Activated CD4-positive, CD25-positive, alpha-beta regulatory T cell (primary cell): ENCODE results near the gene GCAT.

Experiments used
- DNase-seq, 4 experiments: peaks; one replicate each; lab custom pipeline; 2025; lab: John Stamatoyannopoulos, UW

The GCAT gene

DNA sequence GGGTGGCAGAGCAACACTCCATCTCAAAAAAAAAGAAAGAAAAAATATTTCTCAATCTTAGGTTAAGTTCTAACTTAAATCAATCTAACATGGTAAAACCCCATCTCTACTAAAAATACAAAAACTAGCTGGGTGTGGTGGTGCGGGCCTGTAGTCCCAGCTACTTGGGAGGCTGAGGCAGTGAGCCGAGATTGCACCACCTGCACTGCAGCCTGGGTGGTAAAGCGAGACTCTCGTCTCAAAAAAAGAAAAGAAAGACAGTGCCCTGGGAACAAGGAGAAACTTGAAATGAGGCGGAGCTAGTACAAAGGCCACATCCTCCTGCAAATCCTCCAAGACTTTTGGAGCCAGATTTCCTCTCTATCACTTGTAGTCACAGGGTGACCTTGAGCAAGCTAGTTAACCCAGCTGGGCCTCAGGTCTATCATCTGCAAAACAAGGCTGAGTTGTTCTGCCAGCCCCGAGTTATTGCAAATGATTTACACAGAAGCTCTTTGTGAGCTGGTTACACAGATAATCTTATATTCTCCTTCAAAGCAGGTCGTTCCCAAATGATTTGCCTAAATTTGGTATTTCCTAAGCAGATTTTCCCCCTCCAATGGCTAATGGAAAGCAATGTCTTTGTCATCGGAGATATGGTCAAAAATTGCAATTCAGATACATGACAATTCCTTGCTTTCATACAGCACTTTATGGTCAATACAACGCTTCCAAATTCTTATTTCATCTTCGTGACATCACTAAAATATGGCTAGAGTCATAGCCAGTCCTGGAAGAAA is 34.5 kb downstream of the GCAT start:
- DNase-seq: no peak

DNA sequence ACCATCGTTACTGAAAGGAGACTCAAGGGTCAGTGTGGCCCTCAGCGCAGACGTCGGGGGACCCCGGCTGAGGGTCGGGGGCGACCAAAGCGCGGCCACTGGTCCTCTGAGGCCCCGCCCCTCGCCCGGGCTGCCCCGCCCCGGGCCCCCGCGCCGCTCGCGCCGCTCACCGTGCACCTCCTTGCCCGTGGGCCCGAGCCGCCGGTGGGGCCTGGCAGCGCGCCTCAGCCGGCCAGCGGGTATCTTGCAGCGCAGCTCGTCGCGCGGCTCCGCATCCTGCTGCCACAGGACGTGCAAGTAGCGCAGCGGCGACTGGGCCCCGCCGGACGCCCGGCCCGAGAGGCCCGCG is 36.0 kb downstream of the GCAT start:
- DNase-seq: peak in 3 of 4 experiments; percentile 13 to 52 (median 27)

DNA sequence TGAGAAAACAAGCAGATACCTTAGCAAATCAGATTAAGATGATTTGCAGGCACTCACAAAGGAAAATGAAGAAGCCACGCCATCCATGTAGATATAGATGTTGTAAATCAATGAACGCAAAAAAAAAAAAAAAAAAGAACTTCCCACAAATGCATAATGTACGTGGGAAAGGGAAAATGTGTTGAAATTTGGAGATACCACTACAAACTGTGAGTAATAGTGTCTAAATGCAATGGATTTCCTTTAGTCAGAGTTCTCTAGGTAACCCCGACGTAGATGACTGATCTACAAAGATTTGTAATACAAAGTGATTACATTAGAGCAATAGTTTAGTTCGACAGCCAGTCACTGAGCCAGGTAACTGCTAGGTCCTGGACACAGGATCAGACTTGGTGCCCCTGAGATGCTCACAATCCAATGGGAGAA is 37.2 kb downstream of the GCAT start:
- DNase-seq: no peak

DNA sequence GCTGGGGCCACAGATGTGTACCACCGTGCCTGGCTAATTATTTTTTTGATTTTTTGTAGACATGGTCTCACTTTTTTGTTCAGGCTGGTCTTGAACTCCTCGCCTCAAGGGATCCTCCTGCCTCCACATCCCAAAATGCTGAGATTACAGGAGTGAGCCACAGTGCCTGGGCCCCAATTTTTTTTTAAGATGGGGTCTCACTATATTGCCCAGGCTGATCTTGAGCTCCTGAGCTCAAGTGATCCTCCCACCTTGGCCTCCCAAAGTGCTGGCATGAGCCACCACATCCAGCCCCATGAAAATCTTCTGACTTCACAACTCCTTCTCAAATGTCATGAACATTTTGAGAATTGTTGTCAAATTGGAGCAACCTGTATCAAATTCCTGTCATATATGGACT is 38.7 kb downstream of the GCAT start:
- no peak for DNase-seq

DNA sequence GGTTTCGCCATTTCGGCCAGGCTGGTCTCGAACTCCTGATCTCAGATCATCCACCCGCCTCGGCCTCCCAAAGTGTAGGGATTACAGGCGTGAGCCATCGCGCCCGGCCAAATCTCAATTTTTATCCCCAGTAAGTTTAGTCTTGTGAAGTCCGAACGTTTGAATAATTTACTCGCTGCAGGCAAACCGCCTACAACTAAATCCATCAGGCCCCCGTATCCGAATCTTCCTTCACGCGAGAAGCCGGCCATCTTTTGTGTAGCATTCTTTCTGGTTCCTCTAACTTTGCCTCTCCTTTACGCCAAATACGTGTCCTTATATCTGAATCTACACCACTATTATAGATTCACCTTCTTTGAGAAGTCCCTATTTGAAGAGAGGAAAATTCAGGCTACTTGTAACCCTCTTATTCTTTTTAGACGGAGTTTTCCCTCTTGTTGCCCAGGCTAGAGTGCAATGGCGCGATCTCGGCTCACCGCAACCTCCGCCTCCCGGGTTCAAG is 40.9 kb downstream of the GCAT start:
- no peak for DNase-seq

DNA sequence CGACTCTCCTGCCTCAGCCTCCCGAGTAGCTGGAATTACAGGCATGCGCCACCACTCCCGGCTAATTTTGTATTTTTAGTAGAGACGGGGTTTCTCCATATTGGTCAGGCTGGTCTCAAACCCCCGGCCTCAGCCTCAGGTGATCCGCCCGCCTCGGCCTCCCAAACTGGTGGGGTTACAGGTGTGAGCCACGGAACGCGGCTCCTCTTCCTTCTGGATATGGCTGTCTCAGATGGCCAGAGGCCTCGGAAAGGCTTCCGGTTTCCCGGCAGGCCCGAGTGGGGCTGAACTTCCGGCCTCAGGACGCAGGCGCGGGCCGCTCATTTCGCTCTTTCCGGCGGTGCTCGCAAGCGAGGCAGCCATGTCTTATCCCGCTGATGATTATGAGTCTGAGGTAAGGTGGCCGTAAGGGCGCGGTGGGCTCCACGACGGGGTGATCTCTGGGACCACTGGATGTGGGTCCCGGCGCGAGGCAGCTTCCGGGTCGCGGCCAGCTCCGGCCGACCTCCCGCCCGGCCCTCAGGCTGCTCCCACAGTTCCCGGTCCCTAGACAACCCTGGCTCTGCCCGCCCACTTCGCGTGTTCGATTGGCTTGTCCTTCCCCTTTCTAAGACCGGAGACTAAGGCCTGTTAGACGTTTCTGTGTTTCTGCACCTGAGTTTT is 41.5 kb downstream of the GCAT start, which contains the start of gene EIF3L:
TSS of gene EIF3L (plus strand) at position 331 of the 663 bp plus-strand sequence. CDS start at position 362, 31 bp downstream.
- peak; percentile 63 to 83 (median 80) for DNase-seq

- no peak for DNase-seq
Observed at GRCh38 chr22:37850801-37851200, 43.1 kb downstream of the GCAT start.

GRCh38 chr22:37852418-37852817 is 44.7 kb downstream of the GCAT start:
- no peak for DNase-seq

GRCh38 chr22:37854946-37855345 is 47.2 kb downstream of the GCAT start:
- no peak for DNase-seq

- DNase-seq: no peak
Observed at GRCh38 chr22:37855462-37855861, 47.7 kb downstream of the GCAT start.

GRCh38 chr22:37860796-37861421 is 53.2 kb downstream of the GCAT start:
- no peak for DNase-seq

DNA sequence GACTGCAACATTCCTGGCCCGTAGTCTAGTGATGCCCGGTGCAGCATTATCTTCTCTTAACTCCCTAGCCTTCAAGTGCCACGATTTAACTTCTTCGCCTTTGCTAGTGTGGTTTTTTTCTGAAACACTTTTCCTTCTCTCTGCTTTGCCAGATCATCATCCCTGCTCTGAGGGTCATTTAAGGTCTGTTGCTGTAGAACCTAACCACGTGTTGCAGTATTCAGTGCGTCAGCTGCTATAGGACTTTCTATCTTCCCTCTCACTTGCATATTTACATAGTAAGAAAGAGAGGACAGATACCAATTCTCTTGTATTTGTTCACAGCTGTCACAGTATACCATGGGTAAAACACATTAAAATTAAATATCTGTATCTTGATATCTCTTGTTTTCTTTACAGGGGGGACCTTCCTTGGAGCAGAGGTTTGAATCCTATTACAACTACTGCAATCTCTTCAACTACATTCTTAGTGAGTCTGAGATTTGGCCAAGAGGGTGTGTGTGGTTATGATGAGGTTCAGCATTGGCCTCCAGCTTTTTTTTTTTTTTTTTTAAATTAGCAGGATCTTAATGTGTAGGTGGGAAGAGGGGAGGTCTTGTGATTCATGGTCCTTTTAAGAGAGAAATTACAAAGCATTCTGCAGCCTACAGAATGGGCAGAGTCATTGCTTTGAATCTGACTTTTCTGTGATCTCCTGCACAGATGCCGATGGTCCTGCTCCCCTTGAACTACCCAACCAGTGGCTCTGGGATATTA is 55.0 kb downstream of the GCAT start:
- DNase-seq: no peak

- no peak for DNase-seq
Observed at GRCh38 chr22:37865510-37865909, 57.8 kb downstream of the GCAT start.
